Measurements from ENCODE around the gene TLCD1. TPM values are rescaled to one million over a fixed set of nuclear protein-coding genes. Genes with fewer than 3 reads are reported as not detected.

Gene TLCD1
- total and polyA plus RNA-seq, 10 of the 15 experiments (the other 5 are each of a cell fraction or from before 2014, with no cell fraction given): 2.9 to 19.8 (median 7.7) TPM

DNA sequence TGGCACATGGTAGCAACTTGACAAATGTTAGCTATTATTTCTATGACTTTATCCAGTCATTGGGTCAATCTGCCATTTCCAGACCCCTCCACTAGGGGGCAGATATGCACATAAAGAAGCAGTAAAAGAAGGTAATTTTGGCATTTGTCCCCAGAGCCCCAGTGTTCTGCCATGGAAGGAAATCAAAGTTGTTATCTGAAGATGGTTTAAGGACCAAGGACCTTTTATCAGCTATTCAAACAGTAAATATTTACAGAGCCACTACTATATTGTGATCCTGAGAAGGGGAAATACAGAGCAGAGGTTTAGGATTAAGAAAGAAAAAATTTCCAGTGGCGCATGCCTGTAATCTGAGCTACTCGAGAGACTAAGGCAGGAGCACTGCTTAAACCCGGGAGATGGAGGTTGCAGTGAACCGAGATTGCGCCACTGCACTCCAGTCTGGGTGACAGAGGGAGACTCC is 37.8 kb upstream of the TLCD1 start (continued):
- TF ChIP-seq, protein P1, sequence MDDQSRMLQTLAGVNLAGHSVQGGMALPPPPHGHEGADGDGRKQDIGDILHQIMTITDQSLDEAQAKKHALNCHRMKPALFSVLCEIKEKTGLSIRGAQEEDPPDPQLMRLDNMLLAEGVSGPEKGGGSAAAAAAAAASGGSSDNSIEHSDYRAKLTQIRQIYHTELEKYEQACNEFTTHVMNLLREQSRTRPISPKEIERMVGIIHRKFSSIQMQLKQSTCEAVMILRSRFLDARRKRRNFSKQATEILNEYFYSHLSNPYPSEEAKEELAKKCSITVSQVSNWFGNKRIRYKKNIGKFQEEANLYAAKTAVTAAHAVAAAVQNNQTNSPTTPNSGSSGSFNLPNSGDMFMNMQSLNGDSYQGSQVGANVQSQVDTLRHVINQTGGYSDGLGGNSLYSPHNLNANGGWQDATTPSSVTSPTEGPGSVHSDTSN (IDR thresholded peaks at IDR 0.05; ENCODE audit: insufficient replicate concordance, low read depth, low read length): no peak
- peak; percentile 87 for TF ChIP-seq RAD21 (IDR thresholded peaks at IDR 0.05; ENCODE audit: insufficient read depth, low read depth, low read length)
- TF ChIP-seq CTCF (IDR thresholded peaks at IDR 0.05 in 2 of 3, conservative IDR thresholded peaks at IDR 0.05 in 1 of 3; ENCODE audit: control insufficient read depth in 2 of 3, extremely low read depth in 1 of 3, insufficient read depth in 1 of 3, low read depth in 3 of 3, low read length in 3 of 3): peak; percentile 78 to 94 (median 82)
- TF ChIP-seq SMC3 (IDR thresholded peaks at IDR 0.05; ENCODE audit: borderline replicate concordance, low read length): peak; percentile 76; the same call in 1 of the 2 replicates
- no peak for TF ChIP-seq ZNF687 (IDR thresholded peaks at IDR 0.05)
- peak; percentile 49; the same call in 1 of the 2 replicates for TF ChIP-seq MXI1 (IDR thresholded peaks at IDR 0.05; ENCODE audit: low read depth, low read length)
- no peak for TF ChIP-seq CHD1 (IDR thresholded peaks at IDR 0.05; ENCODE audit: low read depth, low read length)
- TF ChIP-seq NBN (IDR thresholded peaks at IDR 0.05): no peak
- TF ChIP-seq, protein P2, sequence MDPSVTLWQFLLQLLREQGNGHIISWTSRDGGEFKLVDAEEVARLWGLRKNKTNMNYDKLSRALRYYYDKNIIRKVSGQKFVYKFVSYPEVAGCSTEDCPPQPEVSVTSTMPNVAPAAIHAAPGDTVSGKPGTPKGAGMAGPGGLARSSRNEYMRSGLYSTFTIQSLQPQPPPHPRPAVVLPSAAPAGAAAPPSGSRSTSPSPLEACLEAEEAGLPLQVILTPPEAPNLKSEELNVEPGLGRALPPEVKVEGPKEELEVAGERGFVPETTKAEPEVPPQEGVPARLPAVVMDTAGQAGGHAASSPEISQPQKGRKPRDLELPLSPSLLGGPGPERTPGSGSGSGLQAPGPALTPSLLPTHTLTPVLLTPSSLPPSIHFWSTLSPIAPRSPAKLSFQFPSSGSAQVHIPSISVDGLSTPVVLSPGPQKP (IDR thresholded peaks at IDR 0.05; ENCODE audit: low read depth, low read length): no peak
- no peak; the same call in 1 of the 2 replicates for TF ChIP-seq ZNF207 (IDR thresholded peaks at IDR 0.05; ENCODE audit: borderline replicate concordance)
- TF ChIP-seq HDGF (IDR thresholded peaks at IDR 0.05): no peak
- TF ChIP-seq SUZ12 (IDR thresholded peaks at IDR 0.05; ENCODE audit: unreplicated experiment): no peak
- no peak for TF ChIP-seq PAX5 (IDR thresholded peaks at IDR 0.05; ENCODE audit: borderline replicate concordance, low read depth, low read length)
- TF ChIP-seq BHLHE40 (IDR thresholded peaks at IDR 0.05; ENCODE audit: borderline replicate concordance in 1 of 2, low read depth in 2 of 2, low read length in 1 of 2): no peak

Data from GM12878 (cell line).